ENCODE measurements around the gene ANKRD13D.

DNA sequence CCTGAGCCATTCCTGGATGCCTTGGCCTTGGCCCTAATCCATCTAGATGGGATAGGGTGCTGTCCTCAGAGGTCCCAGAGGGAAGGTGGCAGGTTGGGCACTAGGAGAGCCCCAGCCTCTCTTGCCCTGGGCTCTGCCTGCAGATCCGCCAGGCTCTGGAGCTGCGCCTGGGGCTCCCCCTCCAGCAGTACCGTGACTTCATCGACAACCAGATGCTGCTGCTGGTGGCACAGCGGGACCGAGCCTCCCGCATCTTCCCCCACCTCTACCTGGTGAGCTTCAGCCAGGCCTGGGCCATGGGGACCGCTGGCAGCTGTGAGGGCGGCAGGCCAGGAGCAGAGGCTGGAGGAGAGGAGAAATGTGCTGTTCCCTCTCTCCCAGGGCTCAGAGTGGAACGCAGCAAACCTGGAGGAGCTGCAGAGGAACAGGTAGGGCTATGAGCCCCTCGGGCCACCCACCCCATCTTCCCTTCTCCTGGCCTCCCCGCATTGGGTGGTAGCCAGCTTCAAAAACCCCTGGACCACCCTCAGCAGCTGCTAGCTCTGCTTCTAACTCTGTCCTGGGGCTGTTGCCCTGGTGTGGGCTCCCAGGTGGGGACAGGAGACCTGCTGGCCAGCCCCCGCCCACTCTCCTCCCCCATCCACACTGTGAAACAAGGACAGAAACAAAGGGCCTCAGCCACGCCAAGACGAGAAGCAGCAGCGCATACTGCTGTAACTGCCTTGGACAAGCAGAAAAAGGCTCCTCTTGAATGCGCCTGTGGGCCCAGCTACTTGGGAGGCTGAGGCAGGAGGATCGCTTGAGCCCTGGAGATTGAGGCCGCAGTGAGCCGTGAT lies 19.1 kb downstream of the ANKRD13D start:
- TF ChIP-seq, protein P1, sequence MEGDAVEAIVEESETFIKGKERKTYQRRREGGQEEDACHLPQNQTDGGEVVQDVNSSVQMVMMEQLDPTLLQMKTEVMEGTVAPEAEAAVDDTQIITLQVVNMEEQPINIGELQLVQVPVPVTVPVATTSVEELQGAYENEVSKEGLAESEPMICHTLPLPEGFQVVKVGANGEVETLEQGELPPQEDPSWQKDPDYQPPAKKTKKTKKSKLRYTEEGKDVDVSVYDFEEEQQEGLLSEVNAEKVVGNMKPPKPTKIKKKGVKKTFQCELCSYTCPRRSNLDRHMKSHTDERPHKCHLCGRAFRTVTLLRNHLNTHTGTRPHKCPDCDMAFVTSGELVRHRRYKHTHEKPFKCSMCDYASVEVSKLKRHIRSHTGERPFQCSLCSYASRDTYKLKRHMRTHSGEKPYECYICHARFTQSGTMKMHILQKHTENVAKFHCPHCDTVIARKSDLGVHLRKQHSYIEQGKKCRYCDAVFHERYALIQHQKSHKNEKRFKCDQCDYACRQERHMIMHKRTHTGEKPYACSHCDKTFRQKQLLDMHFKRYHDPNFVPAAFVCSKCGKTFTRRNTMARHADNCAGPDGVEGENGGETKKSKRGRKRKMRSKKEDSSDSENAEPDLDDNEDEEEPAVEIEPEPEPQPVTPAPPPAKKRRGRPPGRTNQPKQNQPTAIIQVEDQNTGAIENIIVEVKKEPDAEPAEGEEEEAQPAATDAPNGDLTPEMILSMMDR (IDR thresholded peaks at IDR 0.05; ENCODE audit: low read depth, low read length, poor library complexity, severe bottlenecking), result no peak
- no peak for TF ChIP-seq EZH2phosphoT487 (IDR thresholded peaks at IDR 0.05; ENCODE audit: borderline replicate concordance, low read length)
